H9 (cell line): ENCODE results near the gene MYT1. TPM values are rescaled to one million over a fixed set of nuclear protein-coding genes. Genes with fewer than 3 reads are reported as not detected.

ENCODE experiments used
- DNase-seq: peaks from one replicate; pipeline ENCODE4 v3.0.0-alpha.2; 2017
- H2AFZ ChIP-seq: one replicate; pipeline ENCODE4 v1.6.1; 2013; ENCODE audit warnings: mild to moderate bottlenecking, low read length, control low read depth, moderate library complexity
- H2AK5ac ChIP-seq: 2 replicates; pipeline ENCODE4 v1.6.1; 2013; ENCODE audit warnings: low read length, control low read depth, mixed read lengths; ENCODE audit not compliant: insufficient read length
- H2BK120ac ChIP-seq: one replicate; pipeline ENCODE4 v1.6.1; 2013; ENCODE audit warnings: low read depth, mild to moderate bottlenecking, low read length, control low read depth, inconsistent platforms; ENCODE audit not compliant: poor library complexity, severe bottlenecking
- H2BK12ac ChIP-seq: 2 replicates; pipeline ENCODE4 v1.6.1; 2013; ENCODE audit warnings: low read length, control low read depth, mixed read lengths, low read depth; ENCODE audit not compliant: insufficient read length
- H2BK15ac ChIP-seq: 2 replicates; pipeline ENCODE4 v1.6.1; 2013; ENCODE audit warnings: low read depth, low read length, control low read depth
- H2BK20ac ChIP-seq: one replicate; pipeline ENCODE4 v1.6.1; 2013; ENCODE audit warnings: low read depth, mild to moderate bottlenecking, low read length, control low read depth, inconsistent platforms; ENCODE audit not compliant: poor library complexity, severe bottlenecking
- H2BK5ac ChIP-seq: 2 replicates; pipeline ENCODE4 v1.6.1; 2013; ENCODE audit warnings: low read length, control low read depth, mixed read lengths; ENCODE audit not compliant: insufficient read length
- H3K14ac ChIP-seq: 2 replicates; pipeline ENCODE4 v1.6.1; 2013; ENCODE audit warnings: low read length, control low read depth; ENCODE audit not compliant: insufficient read depth
- H3K18ac ChIP-seq: 2 replicates; pipeline ENCODE4 v1.6.1; 2013; ENCODE audit warnings: low read depth, mild to moderate bottlenecking, mixed read lengths, low read length, control low read depth; ENCODE audit not compliant: insufficient read length
- H3K23ac ChIP-seq: 2 replicates; pipeline ENCODE4 v1.6.1; 2013; ENCODE audit warnings: low read length, control low read depth, mixed read lengths, low read depth; ENCODE audit not compliant: insufficient read length
- H3K23me2 ChIP-seq: 2 replicates; pipeline ENCODE4 v1.6.1; 2013; ENCODE audit warnings: low read depth, mild to moderate bottlenecking, mixed read lengths, low read length, control low read depth; ENCODE audit not compliant: insufficient read length, poor library complexity, severe bottlenecking
- H3K27ac ChIP-seq: 2 replicates; pipeline ENCODE4 v1.5.1; 2013; ENCODE audit warnings: low read length, control low read depth, mixed read lengths, low read depth; ENCODE audit not compliant: insufficient read length
- H3K27me3 ChIP-seq: 2 replicates; pipeline ENCODE4 v1.6.1; 2013; ENCODE audit warnings: low read length, control low read depth, inconsistent platforms; ENCODE audit not compliant: insufficient read depth
- H3K4ac ChIP-seq: 2 replicates; pipeline ENCODE4 v1.6.1; 2013; ENCODE audit warnings: low read depth, mild to moderate bottlenecking, control low read depth, inconsistent platforms, low read length, moderate library complexity
- H3K4me1 ChIP-seq: 2 replicates; pipeline ENCODE4 v1.6.1; 2013; ENCODE audit warnings: low read length, control low read depth, inconsistent platforms; ENCODE audit not compliant: insufficient read depth
- H3K4me2 ChIP-seq: 2 replicates; pipeline ENCODE4 v1.6.1; 2013; ENCODE audit warnings: low read length, control low read depth, mixed read lengths; ENCODE audit not compliant: insufficient read length, insufficient read depth
- H3K56ac ChIP-seq: 2 replicates; pipeline ENCODE4 v1.6.1; 2013; ENCODE audit warnings: low read depth, mild to moderate bottlenecking, mixed read lengths, low read length, control low read depth; ENCODE audit not compliant: insufficient read length
- H3K79me1 ChIP-seq: 2 replicates; pipeline ENCODE4 v1.6.1; 2013; ENCODE audit warnings: low read depth, mild to moderate bottlenecking, moderate library complexity, low read length, control low read depth, inconsistent platforms; ENCODE audit not compliant: insufficient read depth, poor library complexity, severe bottlenecking
- H3K79me2 ChIP-seq: 2 replicates; pipeline ENCODE4 v1.6.1; 2013; ENCODE audit warnings: low read length, control low read depth, inconsistent platforms; ENCODE audit not compliant: insufficient read depth
- H3K9ac ChIP-seq: 2 replicates; pipeline ENCODE4 v1.6.1; 2013; ENCODE audit warnings: low read length, control low read depth, mixed read lengths; ENCODE audit not compliant: insufficient read length; ENCODE audit errors: extremely low read depth
- H3K9me3 ChIP-seq: one replicate; pipeline ENCODE4 v1.6.1; 2013; ENCODE audit warnings: low read depth, low read length, inconsistent platforms; ENCODE audit not compliant: control insufficient read depth
- H3T11ph ChIP-seq: one replicate; pipeline ENCODE4 v1.6.1; 2013; ENCODE audit warnings: mild to moderate bottlenecking, low read length, control low read depth, inconsistent platforms
- H4K20me1 ChIP-seq: one replicate; pipeline ENCODE4 v1.6.1; 2013; ENCODE audit not compliant: control insufficient read depth, insufficient read length, insufficient read depth
- H4K5ac ChIP-seq: 2 replicates; pipeline ENCODE4 v1.6.1; 2013; ENCODE audit warnings: low read depth, mild to moderate bottlenecking, mixed read lengths, low read length, control low read depth; ENCODE audit not compliant: insufficient read length
- H4K8ac ChIP-seq: replicated peaks from 2 replicates; pipeline ENCODE4 v1.6.1; 2013; ENCODE audit warnings: low read length, control low read depth, mixed read lengths, low read depth; ENCODE audit not compliant: insufficient read length
- H4K91ac ChIP-seq: 2 replicates; pipeline ENCODE4 v1.6.1; 2013; ENCODE audit warnings: low read depth, mild to moderate bottlenecking, moderate library complexity, mixed read lengths, low read length, control low read depth; ENCODE audit not compliant: insufficient read length
- H3K27ac Mint-ChIP-seq, 3 experiments: 2 replicates in 2 of 3; 3 replicates in 1 of 3; pipeline ENCODE4 v1.8.0; 2020 to 2021; ENCODE audit warnings: mixed read lengths in 3 of 3, mild to moderate bottlenecking in 1 of 3, moderate library complexity in 1 of 3
- H3K27me3 Mint-ChIP-seq: 2 replicates; pipeline ENCODE4 v1.8.0; 2021; ENCODE audit warnings: low read depth, mild to moderate bottlenecking, moderate library complexity, mixed read lengths
- H3K36me3 Mint-ChIP-seq, 3 experiments: 2 replicates in 2 of 3; 3 replicates in 1 of 3; pipeline ENCODE4 v1.8.0; 2020 to 2021; ENCODE audit warnings: low read depth in 3 of 3, mixed read lengths in 3 of 3; ENCODE audit not compliant: insufficient read depth in 1 of 3
- H3K4me1 Mint-ChIP-seq, 2 experiments: 2 replicates each; pipeline ENCODE4 v1.8.0; 2020; ENCODE audit warnings: mixed read lengths in 2 of 2
- H3K4me3 Mint-ChIP-seq, 2 experiments: 2 replicates in 1 of 2; 3 replicates in 1 of 2; pipeline ENCODE4 v1.8.0; 2020 to 2021; ENCODE audit warnings: mild to moderate bottlenecking in 2 of 2, mixed read lengths in 2 of 2, moderate library complexity in 1 of 2
- H3K9me3 Mint-ChIP-seq, 2 experiments: 2 replicates in 1 of 2; 3 replicates in 1 of 2; pipeline ENCODE4 v1.8.0; 2020; ENCODE audit warnings: mild to moderate bottlenecking in 2 of 2, mixed read lengths in 2 of 2, moderate library complexity in 1 of 2
- CTCF ChIP-seq: fragments of 200-600 bp; sonication (generic); conservative IDR thresholded peaks from 3 replicates; pipeline ENCODE4 v1.8.0; 2021; ENCODE audit warnings: antibody characterized with exemption, mild to moderate bottlenecking
- WGBS: extraction: QIAGEN DNeasy Blood & Tissue Kit; methylation state at CpG from one replicate; pipeline ENCODE4 v1.1.7; 2013; ENCODE audit warnings: missing lambda C conversion rate, low lambda C conversion rate, mixed read lengths; ENCODE audit not compliant: insufficient read length; ENCODE audit errors: extremely low coverage; 5-methylcytosine and 5-hydroxymethylcytosine counted together
- total RNA-seq: library from RNA; stranded (reverse); gene quantifications from 2 replicates; pipeline ENCODE4 v1.2.1, GENCODE V29; 2021

Gene MYT1
- total RNA-seq, 1 experiment from 2014 or later: 0.79 TPM

- Histone ChIP-seq H4K8ac (no peak overlapping the region), H3K4ac (no peak overlapping the region), H3K4me2 (no peak overlapping the region), H2BK120ac (no peak overlapping the region), H4K5ac (no peak overlapping the region), H2BK15ac (no peak overlapping the region), H3T11ph (no peak overlapping the region), H3K23me2 (no peaks in the 10 kb centered on the region), H3K27ac (no peak overlapping the region), H3K56ac (no peak overlapping the region), H2BK5ac (no peak overlapping the region), H2AK5ac (no peak overlapping the region), H2BK12ac (no peak overlapping the region), H3K4me1 (no peaks in the 10 kb centered on the region), H3K79me2 (no peaks in the 10 kb centered on the region), H4K20me1 (no peaks in the 10 kb centered on the region), H3K18ac (no peak overlapping the region), H4K91ac (no peak overlapping the region), H2BK20ac (no peak overlapping the region), H3K79me1 (no peaks in the 10 kb centered on the region), H2AFZ (no peak overlapping the region), H3K14ac (no peak overlapping the region; the same call in 1 of the 2 replicates), H3K27me3 (no peaks in the 10 kb centered on the region), H3K23ac (no peak overlapping the region), H3K9me3 (peaks cover 9% of the 10 kb centered on the region), H3K9ac (no peak overlapping the region)
- no peak for DNase-seq
- peaks cover 12 to 18% (median 12%) of the 10 kb centered on the region in 3 experiments for H3K36me3 Mint-ChIP-seq
- peaks cover 21 to 23% of the 10 kb centered on the region in 2 experiments for H3K9me3 Mint-ChIP-seq
- WGBS: no CpG with 5 or more reads among the region's 9 CpGs
- H3K27me3 Mint-ChIP-seq: peaks cover 8% of the 10 kb centered on the region
- no peak for TF ChIP-seq CTCF
- H3K4me3 Mint-ChIP-seq: no peak overlapping the region; a peak in 1 of 5 replicates
- no peak overlapping the region for H3K27ac Mint-ChIP-seq
- H3K4me1 Mint-ChIP-seq: peaks cover 15 to 36% of the 10 kb centered on the region in 2 experiments
Observed at GRCh38 chr20:64142590-64142989, 21.7 kb upstream of the MYT1 start.
